Adrenal gland (tissue), 12 donors: Measurements from ENCODE around the gene SPDYE4. TPM values are rescaled to one million over a fixed set of nuclear protein-coding genes. Genes with fewer than 3 reads are reported as not detected.

Source experiments
- DNase-seq, 7 donors: peaks; one replicate each; pipeline ENCODE4 v3.0.0-alpha.2; 2019 to 2020
- H3K27ac ChIP-seq, 5 donors: fragments of 200-600 bp; sonication (generic) in 4 of 5; 1 replicate in 3 of 5; 2 replicates in 2 of 5; pipeline versions ENCODE4 v1.5.1 to v1.8.0; 2016 to 2020; ENCODE audit warnings: mild to moderate bottlenecking in 1 of 5
- H3K27me3 ChIP-seq: fragments of 200-600 bp; 2 replicates; pipeline ENCODE4 v1.8.0; 2021
- H3K36me3 ChIP-seq, 2 donors: fragments of 200-600 bp; replicated peaks in 1 of 2; 1 replicate in 1 of 2; 2 replicates in 1 of 2; pipeline versions ENCODE4 v1.5.1 to v1.8.0; 2018 to 2022
- H3K4me1 ChIP-seq, 2 donors: fragments of 200-600 bp; replicated peaks in 1 of 2; 1 replicate in 1 of 2; 2 replicates in 1 of 2; pipeline versions ENCODE4 v1.5.1 to v1.8.0; 2018 to 2021
- H3K4me3 ChIP-seq, 4 donors: fragments of 200-600 bp; sonication (generic) in 3 of 4; one replicate each; pipeline ENCODE4 v1.5.1; 2016 to 2018
- H3K9me3 ChIP-seq, 3 donors: fragments of 200-600 bp; sonication (generic) in 1 of 3; replicated peaks in 1 of 3; 1 replicate in 2 of 3; 2 replicates in 1 of 3; pipeline versions ENCODE4 v1.5.1 to v1.8.0; 2016 to 2021
- CTCF ChIP-seq, 6 experiments: fragments of 450-650 bp in 4 of 6; fragments of 200-600 bp in 2 of 6; sonication (generic) in 1 of 6; IDR thresholded peaks; 1 replicate in 5 of 6; 2 replicates in 1 of 6; pipeline versions ENCODE4 v1.5.1 to v1.8.0; 2016 to 2021; ENCODE audit warnings: antibody characterized with exemption in 6 of 6, mild to moderate bottlenecking in 2 of 6, moderate library complexity in 1 of 6
- POLR2A ChIP-seq, 2 donors: fragments of 450-650 bp; IDR thresholded peaks; one replicate each; pipeline ENCODE4 v1.6.1; 2017; ENCODE audit warnings: antibody characterized with exemption in 2 of 2, mild to moderate bottlenecking in 2 of 2, moderate library complexity in 1 of 2
- WGBS, 4 donors: extraction: QIAGEN DNeasy Blood & Tissue Kit in 2 of 4; methylation state at CpG; one replicate each; pipeline versions ENCODE4 v1.1.5 to v1.1.7; 2013 to 2017; 5-methylcytosine and 5-hydroxymethylcytosine counted together
- intact Hi-C, 2 donors: fragments of 100-400 bp; cut with DNase I; formaldehyde crosslinking; loops; one replicate each; pipeline versions ENCODE4 v1.14.1 to v1.15.0; 2022 to 2023
- polyA plus RNA-seq, 3 donors: library from polyadenylated mRNA; stranded (reverse); fragments of 200-250 nt in 2 of 3; fragments of 350-450 nt in 1 of 3; fragmentation: Illumina TruSeq in 1 of 3; extraction: RNeasy Lipid Tissue Mini Kit (QIAGEN cat#74804) in 1 of 3; gene quantifications; one replicate each; pipeline ENCODE4 v1.2.3, GENCODE V29; 2013 to 2014
- total RNA-seq, 9 donors: library from RNA; depleted of rRNA in 4 of 9; stranded (reverse); fragments of >200 nt in 4 of 9; fragments of 120-200 nt in 1 of 9; fragmentation: NEBNext Ultra II Directional in 1 of 9; extraction: Animal tissue kit (Norgen Biotek cat#: 25700) in 1 of 9; gene quantifications; one replicate each; pipeline versions ENCODE4 v1.1.0 to v1.2.4, GENCODE V29; 2013 to 2023
- donor health status: healthy with polysubstance abuse.
- donor health status: Bipolar disorder and iron deficiency.
- donor health status: DM: yes; HTN: yes; CAD: no.
- donor health status: DM: no; HTN: no; CAD: no.
- donor health status: DM: no; HTN: no; CAD: no.
- donor health status: DM: yes; HTN: yes; CAD: no.

SPDYE4 gene
- total and polyA plus RNA-seq, 12 donors = not detected

- H3K27ac ChIP-seq = no peak overlapping the region
- WGBS, 4 donors = 81 to 83% (median 83%) methylated on average over 8 of the region's 8 CpGs
- no peaks in the 10 kb centered on the region for H3K9me3 ChIP-seq
- DNase-seq = no peak
- H3K4me1 ChIP-seq = no peaks in the 10 kb centered on the region
- H3K27me3 ChIP-seq = no peaks in the 10 kb centered on the region
- TF ChIP-seq POLR2A (IDR thresholded peaks at IDR 0.05) (no peak), CTCF (IDR thresholded peaks at IDR 0.05) (no peak)
- no peaks in the 10 kb centered on the region for H3K36me3 ChIP-seq
- no peak overlapping the region for H3K4me3 ChIP-seq
- intact Hi-C loops = no loop called here
Observed at GRCh38 chr17:8762012-8762411, 3.7 kb upstream of the SPDYE4 start.

- intact Hi-C loops = no loop called here
- Histone ChIP-seq H3K4me1 (no peaks in the 10 kb centered on the region), H3K27me3 (no peaks in the 10 kb centered on the region), H3K4me3 (no peak overlapping the region), H3K9me3 (no peaks in the 10 kb centered on the region), H3K36me3 (no peaks in the 10 kb centered on the region), H3K27ac (no peak overlapping the region)
- no peak for DNase-seq
- WGBS, 4 donors = 73 to 79% (median 75%) methylated on average over 13 of the region's 13 CpGs
- TF ChIP-seq CTCF (IDR thresholded peaks at IDR 0.05) (no peak), POLR2A (IDR thresholded peaks at IDR 0.05) (no peak)
Observed at GRCh38 chr17:8757189-8757588, 1.2 kb downstream of the SPDYE4 start.

GRCh38 chr17:8755590-8756255 is 2.6 kb downstream of the SPDYE4 start:
- WGBS, 4 donors = 79 to 89% (median 86%) methylated on average over 12 of the region's 12 CpGs
- H3K27me3 ChIP-seq = no peaks in the 10 kb centered on the region
- H3K9me3 ChIP-seq = peaks cover 0 to 4% (median 0%) of the 10 kb centered on the region in 3 donors
- no peaks in the 10 kb centered on the region for H3K4me1 ChIP-seq
- intact Hi-C loops = no loop called here
- no peak overlapping the region for H3K27ac ChIP-seq
- H3K4me3 ChIP-seq = no peak overlapping the region
- no peak for DNase-seq
- no peaks in the 10 kb centered on the region for H3K36me3 ChIP-seq
- TF ChIP-seq CTCF (IDR thresholded peaks at IDR 0.05) = no peak
- no peak for TF ChIP-seq POLR2A (IDR thresholded peaks at IDR 0.05)

GRCh38 chr17:8754890-8755289 is 3.5 kb downstream of the SPDYE4 start:
- TF ChIP-seq POLR2A (IDR thresholded peaks at IDR 0.05) (no peak), CTCF (IDR thresholded peaks at IDR 0.05) (no peak)
- intact Hi-C loops = no loop called here
- H3K27ac ChIP-seq = no peak overlapping the region
- H3K27me3 ChIP-seq = no peaks in the 10 kb centered on the region
- H3K36me3 ChIP-seq = no peaks in the 10 kb centered on the region
- H3K4me1 ChIP-seq = no peaks in the 10 kb centered on the region
- 69 to 72% (median 70%) methylated on average over 8 of the region's 8 CpGs for whole genome bisulfite sequencing, 4 donors
- peaks cover 0 to 4% (median 0%) of the 10 kb centered on the region in 3 donors for H3K9me3 ChIP-seq
- no peak for DNase-seq
- H3K4me3 ChIP-seq = no peak overlapping the region
